ENCODE results near the gene SMIM31.

Gene SMIM31

DNA sequence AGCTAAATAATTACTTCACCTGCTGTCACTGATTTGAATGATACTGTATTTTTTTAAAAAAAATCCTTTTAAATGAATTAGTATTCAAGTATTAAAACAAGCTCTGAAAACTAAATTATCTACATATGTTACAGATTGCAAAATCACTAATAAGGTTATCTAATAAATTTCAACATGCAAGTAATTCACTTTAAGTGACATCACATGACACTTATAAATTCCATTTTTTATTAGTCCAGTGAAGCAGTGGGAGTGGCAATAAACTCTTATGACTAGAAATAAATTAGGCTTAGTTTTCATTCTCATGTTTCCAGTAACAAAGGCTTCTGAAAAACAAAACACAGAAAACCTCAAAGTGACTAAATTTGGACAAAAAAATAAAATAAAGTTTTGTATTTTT, 36.3 kb downstream of the SMIM31 start:
- DNase-seq: no peak

DNA sequence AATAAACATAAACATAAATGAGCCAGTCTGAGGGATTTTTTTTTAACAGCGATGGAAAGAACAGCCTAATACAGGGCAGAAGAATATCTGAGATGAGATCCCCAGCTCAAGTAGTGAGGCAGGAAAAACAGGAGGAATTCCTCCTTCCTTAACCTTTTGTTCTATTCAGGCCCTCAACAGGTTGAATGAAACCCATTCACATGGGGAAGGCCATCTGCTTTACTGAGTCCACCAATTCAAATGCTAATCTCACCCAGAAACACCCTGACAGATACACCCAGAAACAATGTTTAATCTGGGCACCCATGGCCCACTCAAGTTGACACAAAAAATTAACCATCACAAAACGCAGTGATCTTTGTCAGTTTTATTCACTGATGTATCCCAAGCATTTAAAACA, 45.5 kb downstream of the SMIM31 start:
- no peak for DNase-seq

DNA sequence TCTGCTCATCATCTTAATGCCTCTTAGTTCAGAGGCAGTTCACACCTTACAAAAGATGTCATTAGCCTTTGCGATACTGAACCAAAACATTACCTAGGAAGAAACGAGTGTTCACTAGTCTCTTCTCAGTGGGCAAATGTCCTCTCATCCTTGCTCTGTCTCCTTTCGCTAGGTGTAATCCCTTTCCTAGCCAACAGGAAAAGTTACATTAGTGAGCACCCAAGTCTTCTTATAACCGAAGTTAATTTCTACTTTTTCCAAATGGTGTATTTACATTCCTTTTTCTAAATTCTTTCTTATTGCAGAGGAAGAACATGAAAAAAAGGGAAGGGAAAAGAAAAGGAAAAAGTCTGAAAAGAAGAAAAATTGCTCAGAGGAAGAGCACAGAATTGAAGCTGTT, 46.9 kb downstream of the SMIM31 start:
- DNase-seq: no peak

GRCh38 chr4:164802301-164802901, 48.5 kb downstream of the SMIM31 start:
- DNase-seq: no peak

DNA sequence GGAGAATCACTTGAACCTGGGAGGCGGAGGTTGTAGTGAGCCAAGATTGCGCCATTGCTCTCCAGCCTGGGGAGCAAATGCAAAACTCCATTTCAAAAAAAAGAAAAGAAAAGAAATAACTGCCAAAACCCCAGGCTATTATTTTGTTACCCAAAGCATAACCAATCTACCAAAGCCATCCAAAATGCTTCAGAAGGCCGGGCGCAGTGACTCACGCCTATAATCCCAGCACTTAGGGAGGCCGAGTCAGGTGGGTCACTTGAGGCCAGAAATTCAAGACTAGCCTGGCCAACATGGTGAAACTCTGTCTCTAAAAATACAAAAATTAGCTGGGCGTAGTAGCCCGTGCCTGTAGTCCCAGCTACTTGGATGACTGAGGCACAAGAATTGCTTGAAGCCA, 49.8 kb downstream of the SMIM31 start:
- DNase-seq: no peak

DNA sequence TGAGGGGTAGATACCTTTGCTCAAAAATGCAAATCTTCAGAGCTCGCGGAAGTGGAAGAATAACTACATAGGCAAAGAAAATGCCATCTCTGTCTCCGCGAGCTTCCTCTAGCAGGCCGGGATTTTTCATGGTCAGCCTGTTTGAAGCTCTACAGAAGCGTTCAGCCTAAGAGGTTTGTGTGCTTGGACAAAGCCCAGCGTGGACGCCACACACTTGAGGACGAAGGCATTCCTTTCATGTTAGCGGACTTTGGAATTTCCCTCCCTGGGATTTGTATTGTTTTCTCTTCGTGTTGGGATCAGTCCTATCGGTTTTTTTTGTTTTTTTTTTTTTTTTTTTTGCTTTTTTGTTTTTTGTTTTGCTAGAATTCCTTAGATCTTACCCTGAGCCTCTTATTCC, 53.7 kb downstream of the SMIM31 start:
- no peak for DNase-seq

DNA sequence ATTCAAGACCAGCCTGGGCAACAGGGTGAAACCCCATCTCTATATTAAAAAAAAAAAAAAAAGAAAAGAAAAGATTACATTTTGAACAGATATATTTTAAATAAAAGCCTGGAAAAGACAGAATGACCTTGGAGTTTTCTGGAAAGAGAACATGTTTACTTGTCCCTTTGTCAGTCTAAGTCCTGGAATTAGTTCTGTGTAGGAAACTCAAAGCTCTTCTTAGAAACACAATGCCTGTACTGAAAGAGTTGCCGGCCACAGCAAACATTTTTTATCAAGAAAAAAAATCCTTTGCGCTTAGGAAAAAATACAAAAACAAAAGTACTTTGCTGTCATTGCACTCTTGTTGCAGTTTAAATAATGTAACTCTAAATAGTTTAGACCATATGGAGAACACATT, 59.6 kb downstream of the SMIM31 start:
- DNase-seq: no peak

GRCh38 chr4:164815711-164816110, 61.8 kb downstream of the SMIM31 start:
- no peak for DNase-seq

GRCh38 chr4:164819366-164819765, 65.4 kb downstream of the SMIM31 start:
- DNase-seq: no peak

- no peak for DNase-seq
Measured at GRCh38 chr4:164821711-164822110, 67.8 kb downstream of the SMIM31 start.

GRCh38 chr4:164824581-164824980, 70.7 kb downstream of the SMIM31 start:
- DNase-seq: no peak

DNA sequence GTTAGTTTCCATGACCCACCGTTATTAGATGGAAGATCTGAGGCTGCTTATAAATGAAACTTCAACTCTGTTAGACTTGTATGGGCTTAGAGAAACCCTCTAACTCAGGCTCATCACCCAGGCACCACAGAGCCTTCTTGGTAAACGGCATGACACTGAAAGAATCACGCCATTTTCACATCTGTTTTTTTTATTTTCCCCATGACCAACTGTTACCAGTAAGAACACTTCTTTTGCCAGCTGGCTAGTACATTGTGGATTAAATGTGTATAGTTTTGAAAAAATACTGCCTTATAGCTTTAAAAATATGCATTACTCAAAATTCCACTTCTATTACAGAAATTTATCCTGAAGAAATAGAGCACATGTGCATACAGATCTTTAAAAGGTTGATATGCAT, 75.0 kb downstream of the SMIM31 start:
- no peak for DNase-seq

DNA sequence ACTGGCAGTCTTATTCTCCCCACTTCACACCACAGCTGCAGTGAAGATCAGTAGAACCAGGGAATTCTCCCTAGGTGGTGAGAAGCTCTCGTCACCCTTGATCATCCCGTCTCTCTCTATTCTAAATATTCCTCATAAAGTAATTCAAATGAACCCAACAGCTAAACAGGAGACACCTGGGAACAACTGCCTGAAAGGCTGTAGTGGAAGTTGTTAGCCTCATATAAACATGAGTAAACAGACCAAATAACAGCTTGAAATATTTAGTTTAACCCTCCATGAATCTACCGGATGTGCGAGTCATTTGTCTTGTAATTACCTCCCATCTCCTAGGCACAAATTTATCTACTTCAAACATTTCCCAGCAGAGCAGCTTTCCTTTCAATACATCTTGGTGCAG, 92.6 kb downstream of the SMIM31 start:
- no peak for DNase-seq

- no peak for DNase-seq
Measured at GRCh38 chr4:164847016-164847415, 93.1 kb downstream of the SMIM31 start.

GRCh38 chr4:164847967-164848649, 94.2 kb downstream of the SMIM31 start:
- no peak for DNase-seq
